Muscle layer of colon (tissue), 2 donors: ENCODE measurements around the gene SAMD10.
A peak's percentile ranks its signal among the peaks of the same experiment; 100 is the strongest.

ENCODE experiments used
- H3K27ac ChIP-seq: one replicate; pipeline ENCODE4 v1.7.0; 2013; ENCODE audit warnings: low read depth, mild to moderate bottlenecking, low read length, moderate library complexity
- H3K27me3 ChIP-seq, 2 donors: one replicate each; pipeline ENCODE4 v1.7.0; 2013; ENCODE audit warnings: low read length in 2 of 2, mild to moderate bottlenecking in 2 of 2; ENCODE audit not compliant: insufficient read depth in 2 of 2, control insufficient read depth in 1 of 2
- H3K36me3 ChIP-seq: one replicate; pipeline ENCODE4 v1.7.0; 2013; ENCODE audit warnings: mild to moderate bottlenecking, low read length; ENCODE audit not compliant: insufficient read depth
- H3K4me1 ChIP-seq: one replicate; pipeline ENCODE4 v1.7.0; 2013; ENCODE audit warnings: mild to moderate bottlenecking, low read length; ENCODE audit not compliant: insufficient read depth
- H3K4me3 ChIP-seq, 2 donors: one replicate each; pipeline ENCODE4 v1.7.0; 2013; ENCODE audit warnings: low read length in 2 of 2, low read depth in 1 of 2, mild to moderate bottlenecking in 1 of 2, moderate library complexity in 1 of 2
- H3K9ac ChIP-seq: one replicate; pipeline ENCODE4 v1.7.0; 2013; ENCODE audit warnings: low read length
- H3K9me3 ChIP-seq: one replicate; pipeline ENCODE4 v1.7.0; 2013; ENCODE audit warnings: mild to moderate bottlenecking, low read length
- donor health status: abdominal sarcoma.
- donor health status: Adenocarcinoma of cecum.

The SAMD10 gene

DNA sequence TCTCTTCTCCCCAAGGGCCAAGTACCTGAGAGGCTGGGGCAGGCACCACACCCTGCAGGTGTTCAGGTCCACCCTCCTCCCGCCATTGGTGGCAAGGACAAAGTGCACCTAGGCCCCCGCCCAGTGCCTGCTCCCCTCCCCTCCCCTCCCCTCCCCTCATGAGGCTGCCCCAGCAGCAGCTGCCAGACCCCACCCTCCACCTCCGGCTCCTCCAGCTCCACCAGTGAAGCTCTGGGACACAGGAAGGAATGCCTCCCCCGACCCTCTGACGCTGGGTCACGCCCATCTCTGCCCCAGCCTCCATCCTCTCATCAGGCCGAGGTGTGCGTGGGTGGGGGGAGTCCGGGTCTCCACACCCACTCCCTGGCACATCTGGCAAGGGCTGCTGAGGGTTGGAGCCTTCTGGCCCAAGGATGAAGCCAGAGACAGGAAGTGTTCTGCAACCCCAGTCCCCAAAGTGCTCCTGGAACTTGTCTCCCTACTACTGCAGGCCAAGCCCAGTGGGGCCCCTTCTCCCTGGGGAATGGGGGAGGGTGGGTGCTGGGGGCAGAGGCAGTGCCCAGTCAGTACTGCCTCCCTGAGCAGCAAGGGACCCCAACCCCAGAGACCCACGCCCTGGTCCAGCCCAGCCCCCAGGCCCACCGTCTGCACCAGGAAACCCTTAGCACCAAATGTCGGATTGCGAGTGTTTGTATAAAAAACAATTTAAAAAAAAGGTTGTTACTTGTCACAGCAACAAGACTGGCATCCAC is 21.6 kb downstream of the SAMD10 start:
- peak overlapping the region in 1 of 2 donors; percentile 41 for H3K4me3 ChIP-seq
- no peak overlapping the region for H3K9ac ChIP-seq
- H3K27ac ChIP-seq, result no peak overlapping the region

DNA sequence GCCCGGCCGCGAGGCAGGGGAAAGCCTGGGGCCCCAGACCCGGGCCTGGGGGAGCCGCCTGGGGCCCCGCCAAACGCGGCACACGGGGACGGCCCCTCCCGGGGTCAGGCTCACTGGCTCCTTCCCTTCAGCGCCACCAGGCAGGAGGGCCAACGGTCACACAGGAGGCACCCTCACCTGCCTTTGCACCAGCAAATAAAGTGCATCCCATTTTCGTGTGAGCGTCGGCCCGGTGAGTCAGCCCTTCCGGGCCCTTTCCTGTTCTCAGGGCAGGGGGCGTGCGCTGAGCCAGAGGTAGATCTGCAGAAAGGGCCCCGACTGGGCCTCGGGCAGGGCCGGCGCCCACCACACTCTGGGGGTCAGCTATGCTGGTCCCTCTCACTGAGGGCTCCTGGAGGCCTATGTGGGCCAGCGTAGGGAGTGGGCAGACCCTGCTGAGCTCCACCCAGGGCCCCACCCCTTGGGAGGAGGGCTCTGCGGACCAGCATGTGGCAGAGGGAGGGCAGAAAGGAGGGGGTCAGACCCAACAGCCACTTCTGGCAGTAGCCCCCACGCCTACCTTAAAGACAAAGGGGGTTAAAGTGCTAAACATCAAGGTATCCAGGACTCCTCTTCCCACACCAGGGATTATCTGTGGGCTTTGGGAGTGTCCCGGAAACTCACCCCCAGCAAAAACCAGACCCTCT is 22.3 kb downstream of the SAMD10 start:
- Histone ChIP-seq H3K9ac (no peak overlapping the region), H3K9me3 (no peaks in the 10 kb centered on the region), H3K36me3 (peaks cover 9% of the 10 kb centered on the region), H3K27me3 (no peaks in the 10 kb centered on the region), H3K4me1 (peaks cover 37% of the 10 kb centered on the region), H3K4me3 (peak overlapping the region; percentile 25 to 41), H3K27ac (peak overlapping the region; percentile 76)

More for the DNA sequence above, 21.6 kb downstream of the SAMD10 start:
- Histone ChIP-seq H3K4me1 (peaks cover 30% of the 10 kb centered on the region), H3K36me3 (peaks cover 9% of the 10 kb centered on the region), H3K27me3 (no peaks in the 10 kb centered on the region), H3K9me3 (no peaks in the 10 kb centered on the region)

DNA sequence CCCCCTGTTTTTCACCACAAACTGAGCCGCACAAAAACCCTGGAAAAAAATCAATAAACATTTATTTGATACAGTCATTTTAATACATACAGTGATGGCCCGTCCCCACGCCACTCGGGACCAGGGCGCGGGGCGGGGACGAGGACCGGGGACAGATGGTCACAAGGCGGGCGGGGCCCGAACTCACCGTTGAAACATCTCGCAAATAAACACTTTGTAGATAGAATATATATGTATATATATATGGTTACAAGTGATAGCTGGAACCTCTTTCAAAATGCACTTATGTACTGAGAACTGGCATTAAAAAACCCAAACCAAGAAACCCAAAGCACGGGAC is 22.8 kb downstream of the SAMD10 start:
- H3K4me3 ChIP-seq, result peak overlapping the region; percentile 25 to 41
- no peaks in the 10 kb centered on the region for H3K27me3 ChIP-seq
- H3K9ac ChIP-seq, result no peak overlapping the region
- peak overlapping the region; percentile 76 for H3K27ac ChIP-seq
- H3K36me3 ChIP-seq, result peaks cover 5% of the 10 kb centered on the region
- H3K4me1 ChIP-seq, result peaks cover 43% of the 10 kb centered on the region
- no peaks in the 10 kb centered on the region for H3K9me3 ChIP-seq

DNA sequence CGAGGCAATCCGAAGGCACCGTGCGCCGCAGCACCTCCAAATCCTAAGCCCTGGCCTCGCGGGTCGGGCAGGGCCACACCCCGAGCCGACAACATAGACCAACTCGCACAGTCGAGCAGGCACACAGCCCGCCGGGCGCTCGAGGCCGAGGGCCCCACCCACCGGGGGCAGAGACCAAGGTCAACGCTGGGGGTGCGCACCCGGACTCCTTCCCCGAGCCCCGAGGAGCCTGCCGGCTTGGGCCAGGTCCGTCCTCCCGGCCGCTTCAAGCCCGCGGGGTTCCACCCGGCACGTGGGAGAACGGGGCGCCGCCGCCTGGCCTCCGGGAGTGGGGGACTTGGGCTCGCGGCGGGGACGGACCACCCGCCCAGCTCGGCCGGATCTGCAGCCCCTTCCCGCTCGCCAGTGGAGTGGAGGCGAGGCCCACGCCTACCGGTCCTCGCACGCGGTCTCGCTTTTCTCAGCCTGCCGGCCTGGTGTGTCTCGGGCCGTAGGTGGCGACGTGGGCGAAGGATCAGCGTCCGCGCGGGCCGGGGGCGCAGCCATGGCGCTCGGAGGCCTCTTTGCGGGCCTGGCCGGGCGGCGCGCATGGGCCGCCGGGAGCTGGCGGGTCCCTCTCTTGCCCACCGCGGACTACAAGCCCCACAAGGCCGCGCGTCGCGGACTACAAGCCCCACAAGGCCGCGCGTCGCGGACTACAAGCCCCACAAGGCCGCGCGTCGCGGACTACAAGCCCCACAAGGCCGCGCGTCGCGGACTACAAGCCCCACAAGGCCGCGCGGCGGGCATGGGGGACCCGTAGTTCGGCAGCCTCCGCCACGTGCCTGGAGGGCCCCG is 23.4 kb downstream of the SAMD10 start, which contains the start of gene UCKL1:
UCKL1 (minus strand) TSS at position 590 of the 837 bp plus-strand sequence; CDS start at position 546, 44 bp downstream.
- Histone ChIP-seq H3K27ac (peak within 1 kb of the TSS; percentile 93), H3K4me1 (peaks cover 48% of the 10 kb centered on the region), H3K4me3 (peak within 1 kb of the TSS; percentile 61 to 86), H3K36me3 (no peaks in the 10 kb centered on the region), H3K27me3 (no peaks in the 10 kb centered on the region), H3K9me3 (no peaks in the 10 kb centered on the region), H3K9ac (peak within 1 kb of the TSS; percentile 53)

DNA sequence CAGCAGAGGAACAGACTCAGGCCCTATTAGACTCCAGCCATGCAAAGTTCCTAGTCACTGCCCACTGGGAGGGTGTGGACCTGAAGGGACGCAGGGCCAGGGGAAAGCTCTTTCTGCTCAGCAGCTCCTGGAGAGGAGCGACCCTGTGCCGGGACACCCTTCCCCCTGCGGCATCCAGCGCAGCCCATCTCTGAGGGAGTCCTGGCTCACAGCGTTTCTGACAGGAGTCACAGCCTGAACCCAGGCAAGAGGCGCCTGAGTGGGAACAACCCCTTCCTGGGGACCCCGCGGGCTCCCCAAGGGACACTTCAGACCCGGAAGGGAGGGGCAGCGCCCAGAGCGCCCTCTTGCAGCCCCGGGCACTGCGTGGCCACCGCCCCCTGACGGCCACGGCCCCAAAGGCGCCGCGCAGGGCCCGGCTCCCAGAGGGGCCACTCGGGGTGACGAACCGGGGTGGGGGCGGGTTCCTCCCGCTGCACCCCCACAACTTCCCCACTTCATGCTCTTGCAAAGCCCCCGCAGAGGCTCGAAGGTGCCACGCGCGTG is 24.1 kb downstream of the SAMD10 start:
- Histone ChIP-seq H3K4me1 (peaks cover 55% of the 10 kb centered on the region), H3K9me3 (no peaks in the 10 kb centered on the region)

DNA sequence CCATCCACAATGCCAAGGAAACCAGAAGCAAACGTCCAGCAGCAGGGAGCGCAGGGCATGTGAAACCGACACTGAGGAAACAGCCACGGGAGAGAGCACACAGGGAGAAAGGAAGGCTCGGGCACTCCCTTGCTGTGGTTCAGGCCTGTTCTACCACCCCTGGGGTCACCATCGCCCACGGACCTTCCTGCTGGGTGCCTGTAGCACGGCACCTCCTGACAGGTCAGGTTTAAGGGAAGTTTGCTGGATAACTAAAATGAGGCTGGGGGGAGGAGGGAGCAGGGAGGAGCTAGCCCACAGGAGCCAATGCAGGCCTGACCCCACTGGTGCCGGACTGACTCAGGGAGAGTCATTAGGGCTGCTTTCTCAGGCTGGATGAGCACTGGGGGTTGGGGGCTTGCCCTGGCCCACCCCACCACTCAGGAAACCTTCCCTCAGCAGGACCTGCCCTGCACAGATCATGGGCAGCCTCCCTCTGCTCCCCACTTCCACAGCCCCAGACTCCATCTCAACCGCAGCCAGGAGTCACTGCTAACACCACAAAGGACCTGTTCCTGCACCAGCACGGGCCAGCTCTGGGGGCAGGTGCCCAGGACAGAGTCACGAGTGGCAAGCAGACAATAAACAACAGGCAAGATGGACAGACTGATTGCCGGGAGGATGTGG is 25.5 kb downstream of the SAMD10 start:
- H3K27ac ChIP-seq, result peak overlapping the region; percentile 63
- H3K36me3 ChIP-seq, result no peaks in the 10 kb centered on the region
- H3K4me1 ChIP-seq, result peaks cover 69% of the 10 kb centered on the region

More for the DNA sequence above, 24.1 kb downstream of the SAMD10 start:
- no peaks in the 10 kb centered on the region for H3K36me3 ChIP-seq
- peak overlapping the region; percentile 53 for H3K9ac ChIP-seq
- H3K27ac ChIP-seq, result peak overlapping the region; percentile 93
- no peaks in the 10 kb centered on the region for H3K27me3 ChIP-seq
- peak overlapping the region; percentile 61 to 86 for H3K4me3 ChIP-seq

DNA sequence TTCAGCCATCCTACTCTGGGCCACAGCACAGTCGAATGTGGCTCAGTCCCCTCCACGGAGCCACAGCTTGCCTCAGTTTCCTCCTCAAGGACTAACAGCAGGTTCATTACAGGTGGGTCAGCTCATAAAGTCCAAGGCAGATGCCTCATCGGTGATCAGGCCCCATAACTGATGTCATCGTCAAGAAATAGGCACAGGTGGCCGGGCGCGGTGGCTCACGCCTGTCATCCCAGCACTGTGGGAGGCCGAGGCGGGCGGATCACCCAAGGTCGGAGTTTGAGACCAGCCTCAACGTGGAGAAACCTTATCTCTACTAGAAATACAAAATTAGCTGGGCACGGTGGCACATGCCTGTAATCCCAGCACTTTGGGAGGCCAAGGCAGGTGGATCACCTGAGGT is 26.7 kb downstream of the SAMD10 start:
- no peaks in the 10 kb centered on the region for H3K27me3 ChIP-seq
- peak overlapping the region; percentile 5 for H3K9ac ChIP-seq
- no peaks in the 10 kb centered on the region for H3K36me3 ChIP-seq
- H3K4me1 ChIP-seq, result peaks cover 79% of the 10 kb centered on the region
- peak overlapping the region in 1 of 2 donors; percentile 18 for H3K4me3 ChIP-seq
- H3K9me3 ChIP-seq, result no peaks in the 10 kb centered on the region
- H3K27ac ChIP-seq, result peak overlapping the region; percentile 54

More for the DNA sequence above, 25.5 kb downstream of the SAMD10 start:
- Histone ChIP-seq H3K9me3 (no peaks in the 10 kb centered on the region), H3K9ac (no peak overlapping the region), H3K4me3 (peak overlapping the region in 1 of 2 donors; percentile 86), H3K27me3 (no peaks in the 10 kb centered on the region)

DNA sequence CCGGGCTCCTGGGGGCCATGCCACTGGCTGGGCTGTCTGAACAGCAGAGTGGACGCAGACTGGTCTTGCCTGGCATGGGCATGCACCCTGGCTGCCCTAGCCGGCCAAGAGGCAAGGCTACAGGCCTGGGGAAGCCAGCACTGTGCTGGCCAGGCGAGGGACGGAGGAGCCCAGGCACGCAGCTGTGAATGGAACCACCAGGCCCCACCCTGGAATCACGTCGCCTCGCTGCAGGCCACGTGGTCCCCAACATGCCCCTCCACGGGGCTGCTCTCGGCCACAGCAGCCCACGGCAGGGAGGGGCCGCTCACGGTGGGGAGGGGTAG is 27.3 kb downstream of the SAMD10 start:
- peak overlapping the region; percentile 72 for H3K27ac ChIP-seq

DNA sequence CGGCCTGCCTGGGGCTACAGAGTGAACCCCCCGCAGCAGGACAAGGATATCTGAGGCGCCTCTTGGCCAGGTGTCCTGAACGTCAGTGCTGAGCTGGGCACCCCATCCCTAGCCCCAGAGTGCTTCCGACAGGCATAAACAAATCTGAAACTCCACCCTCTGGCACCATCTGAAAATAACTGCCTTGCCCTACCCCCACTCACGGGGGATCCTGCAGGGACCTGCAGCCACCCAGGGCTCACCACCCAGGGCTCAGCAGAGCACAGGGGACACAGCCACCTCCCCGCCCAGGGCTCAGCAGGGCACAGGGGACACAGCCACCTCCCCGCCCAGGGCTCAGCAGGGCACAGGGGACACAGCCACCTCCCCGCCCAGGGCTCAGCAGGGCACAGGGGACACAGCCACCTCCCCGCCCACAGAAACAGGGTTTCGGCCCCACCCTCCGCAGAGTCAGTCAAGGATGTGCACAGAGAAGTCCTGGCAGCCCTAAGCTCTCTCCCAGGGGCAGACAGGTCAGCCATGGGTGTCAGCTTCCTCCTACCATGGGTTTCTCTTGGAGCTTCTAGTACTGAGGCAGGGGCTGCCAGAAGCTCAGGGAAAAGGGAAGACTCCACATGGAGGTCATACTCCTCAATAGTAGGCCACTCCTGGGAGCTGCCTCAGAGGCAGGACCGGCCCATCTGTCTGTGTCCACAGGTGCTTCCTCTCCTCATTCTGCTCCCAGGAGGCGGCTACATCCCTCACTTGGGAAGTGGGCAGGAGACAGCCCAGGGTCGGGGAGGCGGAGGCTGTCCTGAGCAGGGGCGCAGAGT is 27.8 kb downstream of the SAMD10 start:
- peak overlapping the region; percentile 5 for H3K9ac ChIP-seq
- H3K36me3 ChIP-seq, result no peaks in the 10 kb centered on the region
- H3K9me3 ChIP-seq, result no peaks in the 10 kb centered on the region
- H3K4me1 ChIP-seq, result peaks cover 81% of the 10 kb centered on the region
- no peaks in the 10 kb centered on the region for H3K27me3 ChIP-seq
- H3K27ac ChIP-seq, result peak overlapping the region; percentile 87
- peak overlapping the region in 1 of 2 donors; percentile 37 for H3K4me3 ChIP-seq

More for the DNA sequence above, 27.3 kb downstream of the SAMD10 start:
- peak overlapping the region; percentile 5 for H3K9ac ChIP-seq
- H3K27me3 ChIP-seq, result no peaks in the 10 kb centered on the region
- peak overlapping the region in 1 of 2 donors; percentile 18 for H3K4me3 ChIP-seq
- H3K36me3 ChIP-seq, result no peaks in the 10 kb centered on the region
- no peaks in the 10 kb centered on the region for H3K9me3 ChIP-seq
- H3K4me1 ChIP-seq, result peaks cover 78% of the 10 kb centered on the region

DNA sequence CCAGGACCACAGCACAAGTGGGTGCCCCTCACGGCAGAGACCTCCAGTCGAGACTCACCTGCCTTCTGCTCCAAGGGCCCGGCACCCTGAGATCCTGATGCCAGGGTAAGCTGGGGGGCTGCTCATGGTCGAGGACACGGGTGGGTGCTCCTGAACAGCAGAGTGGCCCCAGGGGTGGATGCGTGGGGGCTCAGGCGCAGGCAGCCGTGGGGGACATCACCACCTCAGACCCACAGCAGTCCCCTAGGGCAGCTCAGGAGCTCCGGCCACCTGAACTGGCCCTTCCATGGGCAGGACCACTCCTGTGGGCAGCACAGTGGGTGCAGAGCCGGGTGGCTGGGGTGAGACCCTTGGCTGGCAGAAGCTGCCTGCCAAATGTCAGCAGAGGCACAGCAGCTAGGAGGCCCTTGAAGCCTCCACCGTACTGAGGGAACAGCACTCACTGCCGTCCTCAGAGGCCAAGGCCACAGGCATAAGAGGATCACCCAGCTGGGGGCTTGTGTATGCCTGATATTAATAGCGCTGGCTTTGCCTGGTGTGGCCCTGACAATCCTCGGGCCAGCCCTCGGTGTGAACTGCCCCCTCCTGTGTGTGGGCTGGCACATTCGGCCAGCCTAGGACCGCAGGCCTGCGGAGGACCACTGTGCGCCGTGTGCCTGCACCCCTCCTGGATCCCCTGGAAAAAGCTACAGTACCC is 28.6 kb downstream of the SAMD10 start:
- Histone ChIP-seq H3K4me1 (peaks cover 81% of the 10 kb centered on the region), H3K9ac (no peak overlapping the region), H3K9me3 (no peaks in the 10 kb centered on the region), H3K4me3 (peak overlapping the region in 1 of 2 donors; percentile 37), H3K36me3 (no peaks in the 10 kb centered on the region), H3K27me3 (no peaks in the 10 kb centered on the region), H3K27ac (peak overlapping the region; percentile 87)
